Mucosa of stomach (tissue), 1 donor: ENCODE results near the gene VASH1.
"Not testable (repeated sequence)": the region's sequence is repeated elsewhere in the genome, so short reads cannot be mapped to it uniquely, and the experiment has no call there.

ENCODE experiments used
- H3K27me3 ChIP-seq: one replicate; pipeline ENCODE4 v1.7.0; 2013; ENCODE audit warnings: mild to moderate bottlenecking, low read length; ENCODE audit not compliant: control insufficient read depth, insufficient read depth
- H3K36me3 ChIP-seq: one replicate; pipeline ENCODE4 v1.7.0; 2013; ENCODE audit warnings: low read length; ENCODE audit not compliant: control insufficient read depth, insufficient read depth
- H3K4me1 ChIP-seq: one replicate; pipeline ENCODE4 v1.7.0; 2013; ENCODE audit warnings: mild to moderate bottlenecking, low read length; ENCODE audit not compliant: control insufficient read depth, insufficient read depth
- H3K4me3 ChIP-seq: one replicate; pipeline ENCODE4 v1.7.0; 2013; ENCODE audit warnings: low read length
- H3K9ac ChIP-seq: one replicate; pipeline ENCODE4 v1.7.0; 2013; ENCODE audit warnings: mild to moderate bottlenecking, low read length, moderate library complexity
- H3K9me3 ChIP-seq: one replicate; pipeline ENCODE4 v1.7.0; 2013; ENCODE audit warnings: mild to moderate bottlenecking, low read length, moderate library complexity; ENCODE audit not compliant: control insufficient read depth
- donor health status: Pancreatic carcinoma.

VASH1 gene

DNA sequence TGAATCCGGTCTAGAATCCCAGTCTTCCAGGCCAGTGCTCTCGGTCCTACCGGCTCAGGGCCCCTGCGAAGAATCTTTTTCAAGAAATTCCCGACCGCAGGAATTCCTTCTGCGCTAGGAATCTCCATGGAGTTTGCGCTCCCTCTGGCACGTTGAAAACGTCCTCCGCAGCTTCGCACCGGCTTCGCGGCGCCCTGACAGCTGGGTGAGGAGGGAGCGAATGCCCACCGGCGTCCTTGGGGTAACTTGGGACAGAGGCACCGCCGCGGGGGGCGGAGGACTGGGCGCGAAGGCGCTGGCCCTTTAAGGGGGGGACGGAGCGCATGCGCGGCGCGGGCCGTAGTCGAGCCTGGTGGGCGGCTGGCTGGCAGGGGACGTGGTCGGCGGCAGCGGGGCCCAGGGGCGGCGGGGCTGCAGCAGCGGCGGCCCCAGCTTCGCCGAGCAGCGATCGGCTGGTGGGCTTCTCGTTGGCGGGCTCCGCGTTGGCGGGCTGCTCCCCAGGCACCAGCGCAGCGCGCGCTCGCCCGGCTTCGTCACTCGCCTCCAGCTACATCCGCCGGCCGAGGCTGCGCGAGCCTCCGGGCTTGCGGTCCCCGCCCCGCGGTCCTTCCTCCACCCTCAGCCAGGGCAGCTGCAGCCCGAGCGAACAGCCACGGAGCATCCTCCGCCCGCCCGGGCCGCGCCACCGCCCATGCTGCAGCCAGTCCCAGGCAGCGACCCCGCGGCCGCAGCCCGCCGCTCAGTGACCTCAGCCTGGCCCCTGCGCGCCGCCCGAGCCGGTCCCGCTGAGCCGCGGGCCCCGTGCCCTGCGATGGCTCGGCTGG lies at the start of gene VASH1:
TSS of gene VASH1 (plus strand) at position 333 of the 824 bp plus-strand sequence. CDS start 1,354 bp downstream, outside the sequence.
- Histone ChIP-seq H3K4me1 (peaks cover 15% of the 10 kb centered on the region), H3K36me3 (no peaks in the 10 kb centered on the region), H3K4me3 (peak within 1 kb of the TSS; percentile 39), H3K27me3 (peaks cover 21% of the 10 kb centered on the region), H3K9me3 (no peaks in the 10 kb centered on the region), H3K9ac (peak within 1 kb of the TSS; percentile 57)

DNA sequence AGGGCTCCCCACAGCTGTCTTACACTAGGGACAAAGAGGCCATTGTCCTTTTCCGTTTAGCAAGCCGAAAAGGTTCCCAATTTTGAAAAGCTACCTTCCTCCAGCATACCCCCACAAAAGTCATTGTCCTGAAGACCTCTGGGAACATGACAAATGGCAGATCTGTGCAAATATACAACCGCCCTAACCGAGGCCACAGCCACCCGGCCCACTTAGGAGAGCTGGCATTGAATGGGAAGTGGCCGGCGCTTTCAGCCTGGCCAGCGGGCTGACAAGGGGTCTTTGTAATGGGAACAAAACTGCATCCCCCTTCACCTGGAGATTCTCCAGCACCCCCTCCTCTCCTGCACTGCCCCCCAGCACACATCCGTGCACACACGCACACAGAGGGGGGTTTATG lies 48.1 kb upstream of the VASH1 start:
- H3K4me1 ChIP-seq = no peaks in the 10 kb centered on the region
- H3K9me3 ChIP-seq = no peaks in the 10 kb centered on the region
- H3K4me3 ChIP-seq = no peak overlapping the region
- H3K9ac ChIP-seq = no peak overlapping the region
- H3K36me3 ChIP-seq = no peaks in the 10 kb centered on the region
- no peaks in the 10 kb centered on the region for H3K27me3 ChIP-seq

DNA sequence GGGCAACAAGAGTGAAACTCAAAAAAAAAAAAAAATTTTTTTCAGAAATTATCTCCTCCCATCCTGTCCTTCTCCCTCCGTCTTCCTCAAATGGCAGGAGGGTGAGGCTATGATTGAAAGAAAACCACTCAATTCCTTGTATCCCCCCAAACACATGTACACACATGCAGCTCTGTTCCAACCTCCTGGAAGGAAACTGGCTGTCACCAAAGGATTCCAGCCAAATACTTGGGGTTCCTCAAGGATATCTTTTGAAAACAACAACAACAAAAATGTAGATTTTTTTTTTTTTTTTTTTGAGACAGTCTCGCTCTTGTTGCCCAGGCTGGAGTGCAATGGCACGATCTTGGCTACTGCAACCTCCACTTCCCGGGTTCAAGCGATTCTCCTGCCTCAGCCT lies 46.8 kb upstream of the VASH1 start:
- Histone ChIP-seq H3K4me1 (no peaks in the 10 kb centered on the region), H3K9me3 (no peaks in the 10 kb centered on the region), H3K9ac (no peak overlapping the region), H3K36me3 (no peaks in the 10 kb centered on the region), H3K4me3 (no peak overlapping the region), H3K27me3 (no peaks in the 10 kb centered on the region)

DNA sequence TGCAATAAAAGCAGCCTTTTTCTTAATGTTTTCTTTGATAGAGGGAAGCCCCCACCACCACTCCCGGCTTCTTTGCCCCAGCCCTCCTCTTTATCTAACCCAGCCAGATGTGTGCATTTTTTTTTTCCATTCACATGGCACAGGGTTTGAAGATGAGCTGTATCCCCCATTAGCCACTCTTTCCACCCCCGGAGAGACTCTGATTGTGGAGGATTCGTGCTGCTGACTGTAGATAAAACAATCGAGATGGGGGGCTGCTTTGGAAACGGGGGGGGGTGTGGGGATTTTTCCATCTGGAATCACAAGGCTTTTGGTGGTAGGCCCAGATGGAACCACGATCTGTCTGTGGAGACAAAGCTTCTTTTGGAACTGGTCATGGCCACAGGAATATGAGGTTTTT lies 46.2 kb upstream of the VASH1 start:
- no peaks in the 10 kb centered on the region for H3K4me1 ChIP-seq

DNA sequence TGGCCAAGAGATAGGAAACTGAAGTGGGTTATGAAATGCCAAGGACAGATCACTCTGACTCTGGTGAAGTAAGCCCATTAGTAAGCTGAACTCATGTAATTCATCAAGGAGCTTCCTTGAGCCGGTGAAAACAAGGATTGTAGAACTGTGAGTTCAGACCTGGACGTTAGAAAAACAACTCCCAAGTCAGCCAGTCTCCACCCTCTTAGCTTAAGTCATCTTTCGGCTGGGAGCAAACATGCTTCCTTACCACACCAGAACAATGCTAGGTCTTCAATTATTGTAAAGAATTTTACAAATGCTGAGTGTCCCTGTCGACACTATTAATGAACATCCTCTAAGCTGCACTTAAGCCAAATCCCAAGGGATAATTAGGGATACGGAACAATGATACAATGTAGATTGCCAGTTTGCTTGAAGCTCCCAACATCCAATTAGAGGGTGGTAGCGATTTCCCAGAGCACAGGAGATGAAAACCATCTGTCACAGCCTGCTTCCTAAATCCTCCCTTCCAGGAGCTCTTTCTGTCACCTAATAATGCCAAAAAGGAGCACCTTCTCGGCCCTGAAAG lies 45.7 kb upstream of the VASH1 start:
- Histone ChIP-seq H3K27me3 (no peaks in the 10 kb centered on the region), H3K4me1 (no peaks in the 10 kb centered on the region), H3K36me3 (no peaks in the 10 kb centered on the region), H3K9me3 (no peaks in the 10 kb centered on the region), H3K4me3 (no peak overlapping the region), H3K9ac (no peak overlapping the region)

More for the DNA sequence above, 46.2 kb upstream of the VASH1 start:
- H3K4me3 ChIP-seq = no peak overlapping the region
- no peaks in the 10 kb centered on the region for H3K27me3 ChIP-seq
- H3K36me3 ChIP-seq = no peaks in the 10 kb centered on the region
- no peaks in the 10 kb centered on the region for H3K9me3 ChIP-seq
- H3K9ac ChIP-seq = no peak overlapping the region

DNA sequence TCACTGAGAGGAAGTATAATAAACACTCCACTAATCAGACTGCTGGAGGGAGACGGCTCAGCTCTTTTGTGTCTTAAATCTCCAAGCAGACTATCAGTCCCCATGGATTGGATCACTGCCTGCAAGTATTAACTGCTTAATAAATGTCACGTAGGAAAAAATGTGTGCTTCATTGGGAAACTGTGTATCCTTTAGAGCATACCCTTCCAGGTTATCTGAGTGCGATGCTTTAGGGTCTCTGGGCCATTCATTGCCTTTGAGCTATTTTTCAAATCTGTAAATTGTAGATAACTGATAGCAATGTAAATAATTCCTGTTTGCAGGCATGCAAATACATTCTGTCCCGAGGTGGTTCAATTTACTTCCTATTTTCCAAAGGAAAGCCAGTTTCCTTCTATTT lies 45.0 kb upstream of the VASH1 start:
- Histone ChIP-seq H3K36me3 (no peaks in the 10 kb centered on the region), H3K4me3 (no peak overlapping the region), H3K4me1 (no peaks in the 10 kb centered on the region), H3K9ac (no peak overlapping the region), H3K9me3 (no peaks in the 10 kb centered on the region), H3K27me3 (no peaks in the 10 kb centered on the region)

DNA sequence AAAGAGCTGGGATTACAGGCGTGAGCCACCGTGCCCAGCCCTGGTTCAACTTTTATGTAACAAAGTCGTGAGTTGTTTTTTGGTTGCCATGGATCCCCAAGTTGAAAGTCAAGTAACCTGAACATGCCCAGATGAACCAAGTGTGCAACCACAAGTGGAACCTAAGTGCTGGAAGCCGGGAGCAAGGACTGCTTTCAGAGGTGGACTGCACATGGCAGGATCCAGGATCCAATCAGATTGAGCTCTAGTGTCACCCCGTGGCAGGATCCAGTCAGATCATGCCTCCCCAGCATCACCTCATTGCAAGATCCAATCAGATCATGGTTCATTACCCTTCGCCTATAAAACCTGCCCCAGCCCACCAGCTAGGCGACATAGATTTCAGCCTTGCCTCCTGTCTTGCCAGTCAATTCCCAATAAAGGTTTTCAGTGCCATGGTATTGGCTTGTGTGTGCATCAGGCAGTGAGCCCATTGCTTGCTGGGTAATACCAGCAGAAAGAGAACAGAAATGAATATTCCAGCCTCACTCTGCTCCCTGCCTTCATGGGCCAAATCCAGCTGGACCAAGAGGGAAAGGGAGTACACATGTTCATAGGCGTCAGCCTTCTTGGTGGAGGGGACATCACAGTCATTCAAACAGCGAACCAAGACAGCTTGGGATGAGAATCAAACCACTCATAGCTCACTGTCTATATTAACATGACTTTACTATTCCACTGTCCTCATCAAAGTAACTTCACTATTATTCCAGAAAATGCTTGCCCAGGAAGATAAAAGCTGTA lies 43.6 kb upstream of the VASH1 start:
- H3K4me3 ChIP-seq = no peak overlapping the region
- no peaks in the 10 kb centered on the region for H3K4me1 ChIP-seq
- no peaks in the 10 kb centered on the region for H3K36me3 ChIP-seq
- H3K9me3 ChIP-seq = no peaks in the 10 kb centered on the region
- no peaks in the 10 kb centered on the region for H3K27me3 ChIP-seq
- H3K9ac ChIP-seq = no peak overlapping the region

DNA sequence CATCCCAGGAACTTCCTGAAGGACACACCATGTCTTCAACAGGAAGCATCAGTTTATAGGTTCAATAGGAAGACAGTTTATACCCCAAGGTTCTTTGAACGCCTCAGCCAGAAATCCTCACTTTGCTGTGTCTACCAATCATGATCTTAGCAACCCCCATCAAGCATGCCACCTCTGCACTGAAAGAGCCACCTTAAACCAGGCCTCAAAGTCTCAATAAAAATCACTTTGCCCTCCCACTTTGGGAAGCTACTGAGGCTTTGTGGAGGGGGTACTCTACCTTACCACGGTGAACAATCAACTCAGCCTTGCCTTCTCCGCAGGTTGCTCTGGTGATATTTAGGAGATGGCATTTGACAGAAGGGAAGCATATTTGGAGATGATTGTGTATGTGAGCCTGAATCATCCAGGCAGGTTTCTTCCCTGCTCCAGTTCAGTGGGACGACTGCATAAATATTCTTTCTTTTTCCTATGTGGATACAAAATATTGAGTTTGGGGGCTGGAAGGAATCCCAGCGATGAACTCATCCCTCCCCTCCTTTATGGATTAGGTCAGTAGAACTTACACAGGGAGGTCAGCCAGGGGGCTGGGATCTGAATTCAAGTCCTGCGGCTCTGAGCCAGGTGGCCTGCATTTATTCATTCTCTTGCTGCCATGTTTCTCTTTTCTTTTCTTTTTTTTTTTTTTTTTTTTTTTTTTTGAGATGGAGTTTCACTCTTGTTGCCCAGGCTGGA lies 42.8 kb upstream of the VASH1 start:
- H3K9ac ChIP-seq = no peak overlapping the region
- H3K36me3 ChIP-seq = no peaks in the 10 kb centered on the region
- no peak overlapping the region for H3K4me3 ChIP-seq
- H3K4me1 ChIP-seq = no peaks in the 10 kb centered on the region
- H3K27me3 ChIP-seq = no peaks in the 10 kb centered on the region
- H3K9me3 ChIP-seq = no peaks in the 10 kb centered on the region

DNA sequence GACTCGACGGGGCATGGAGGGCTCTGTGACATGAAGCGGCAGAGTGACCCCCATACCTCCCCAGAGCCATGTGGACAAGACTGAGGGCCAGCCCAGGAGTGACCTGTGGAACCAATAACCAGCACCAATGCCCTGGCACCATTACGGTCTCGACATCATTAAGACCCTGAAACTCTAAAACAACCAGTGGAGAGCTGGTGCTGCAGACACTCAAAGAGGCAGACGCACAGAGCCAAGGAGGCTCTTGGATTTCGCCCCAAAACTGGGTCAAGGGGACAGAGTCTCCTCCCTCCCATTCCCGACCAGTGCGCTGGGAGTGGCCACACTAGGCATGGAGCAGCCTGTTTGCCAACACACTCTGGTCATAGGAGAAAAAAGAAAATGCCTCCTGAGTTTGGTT lies 41.6 kb upstream of the VASH1 start:
- no peaks in the 10 kb centered on the region for H3K4me1 ChIP-seq
- no peak overlapping the region for H3K4me3 ChIP-seq
- H3K27me3 ChIP-seq = no peaks in the 10 kb centered on the region
- no peaks in the 10 kb centered on the region for H3K36me3 ChIP-seq
- no peaks in the 10 kb centered on the region for H3K9me3 ChIP-seq
- no peak overlapping the region for H3K9ac ChIP-seq

DNA sequence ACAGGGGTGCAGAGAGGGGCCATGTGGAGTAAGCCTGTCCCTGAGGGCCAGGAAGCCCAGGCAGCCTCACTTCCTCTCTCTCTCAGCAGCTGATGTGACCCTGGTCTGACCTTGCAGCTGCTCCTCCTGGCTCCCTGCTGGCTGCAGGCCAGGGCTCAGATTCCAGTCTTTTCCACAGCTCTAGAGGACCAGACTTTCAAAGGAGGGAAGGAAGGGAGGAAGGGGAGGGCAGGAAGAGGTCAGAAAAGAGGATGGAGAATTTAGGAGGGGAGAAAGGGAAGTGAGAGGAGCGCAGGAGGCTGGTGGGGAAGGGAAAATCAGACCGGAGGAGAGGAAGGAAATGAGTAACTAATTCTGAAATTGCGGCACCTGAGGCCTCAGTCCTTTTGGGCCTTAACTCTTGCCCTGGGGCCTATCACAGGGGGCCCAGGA lies 40.9 kb upstream of the VASH1 start:
- no peaks in the 10 kb centered on the region for H3K36me3 ChIP-seq
- H3K4me1 ChIP-seq = no peaks in the 10 kb centered on the region
- no peak overlapping the region for H3K4me3 ChIP-seq
- no peak overlapping the region for H3K9ac ChIP-seq
- no peaks in the 10 kb centered on the region for H3K27me3 ChIP-seq
- H3K9me3 ChIP-seq = no peaks in the 10 kb centered on the region

DNA sequence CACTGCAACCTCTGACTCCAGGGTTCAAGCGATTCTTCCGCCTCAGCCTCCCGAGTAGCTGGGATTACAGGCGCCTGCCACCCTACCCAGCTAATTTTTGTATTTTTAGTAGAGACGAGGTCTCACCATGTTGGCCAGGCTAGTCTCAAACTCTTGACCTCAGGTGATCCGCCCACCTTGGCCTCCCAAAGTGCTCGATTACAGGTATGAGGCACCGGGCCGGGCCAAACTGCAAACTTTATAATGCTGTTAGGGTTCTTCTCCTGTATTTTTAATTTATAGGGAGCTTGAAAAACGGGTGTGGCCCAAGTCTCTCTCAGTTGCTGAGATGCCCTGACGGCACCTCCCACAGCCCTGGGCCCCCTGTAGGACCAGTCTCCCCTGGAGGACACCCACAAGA lies 39.8 kb upstream of the VASH1 start:
- H3K9ac ChIP-seq, H3K4me3 ChIP-seq, H3K9me3 ChIP-seq, H3K4me1 ChIP-seq, H3K27me3 ChIP-seq, H3K36me3 ChIP-seq: not testable (repeated sequence)
